ENCODE measurements around the gene CD59. TPM values are rescaled to one million over a fixed set of nuclear protein-coding genes. Genes with fewer than 3 reads are reported as not detected.

The CD59 gene
- total RNA-seq, 4 donors from 2014 or later: 309 to 520 (median 422) TPM

DNA sequence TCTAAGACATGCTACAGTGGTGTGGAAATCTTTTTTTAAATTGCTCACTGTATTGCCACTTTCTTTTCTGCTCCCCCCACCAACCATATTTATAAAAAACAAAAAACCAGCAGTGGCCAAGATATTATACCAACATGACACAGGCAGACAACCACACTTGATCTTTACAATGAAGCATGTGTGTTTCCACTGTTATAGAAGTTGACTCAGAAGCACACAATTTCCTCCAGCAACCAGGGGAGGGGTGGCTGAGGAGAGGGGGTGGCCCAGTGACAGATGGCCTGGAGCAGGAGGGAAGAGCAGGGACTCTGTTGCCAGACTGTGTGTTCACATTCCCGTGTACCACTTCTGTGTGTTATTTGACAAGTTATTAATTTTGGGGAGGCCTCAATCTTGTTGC lies 14.8 kb downstream of the CD59 start:
- TF ChIP-seq EP300 (IDR thresholded peaks at IDR 0.05) (no peak), POLR2A (IDR thresholded peaks at IDR 0.05) (no peak), POLR2AphosphoS5 (IDR thresholded peaks at IDR 0.05) (no peak)
- TF ChIP-seq, protein P1, sequence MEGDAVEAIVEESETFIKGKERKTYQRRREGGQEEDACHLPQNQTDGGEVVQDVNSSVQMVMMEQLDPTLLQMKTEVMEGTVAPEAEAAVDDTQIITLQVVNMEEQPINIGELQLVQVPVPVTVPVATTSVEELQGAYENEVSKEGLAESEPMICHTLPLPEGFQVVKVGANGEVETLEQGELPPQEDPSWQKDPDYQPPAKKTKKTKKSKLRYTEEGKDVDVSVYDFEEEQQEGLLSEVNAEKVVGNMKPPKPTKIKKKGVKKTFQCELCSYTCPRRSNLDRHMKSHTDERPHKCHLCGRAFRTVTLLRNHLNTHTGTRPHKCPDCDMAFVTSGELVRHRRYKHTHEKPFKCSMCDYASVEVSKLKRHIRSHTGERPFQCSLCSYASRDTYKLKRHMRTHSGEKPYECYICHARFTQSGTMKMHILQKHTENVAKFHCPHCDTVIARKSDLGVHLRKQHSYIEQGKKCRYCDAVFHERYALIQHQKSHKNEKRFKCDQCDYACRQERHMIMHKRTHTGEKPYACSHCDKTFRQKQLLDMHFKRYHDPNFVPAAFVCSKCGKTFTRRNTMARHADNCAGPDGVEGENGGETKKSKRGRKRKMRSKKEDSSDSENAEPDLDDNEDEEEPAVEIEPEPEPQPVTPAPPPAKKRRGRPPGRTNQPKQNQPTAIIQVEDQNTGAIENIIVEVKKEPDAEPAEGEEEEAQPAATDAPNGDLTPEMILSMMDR (IDR thresholded peaks at IDR 0.05): no peak
- peaks cover 85% of the 10 kb centered on the region for H3K4me1 ChIP-seq
- no peak overlapping the region for H3K4me3 ChIP-seq
- 6% methylated on average over 1 of the region's 1 CpG for WGBS
- H3K27ac ChIP-seq: peak overlapping the region; percentile 93
- DNase-seq (ENCODE audit: low spot score in 2 of 2): no peak
- peaks cover 56% of the 10 kb centered on the region for H3K36me3 ChIP-seq
- no peaks in the 10 kb centered on the region for H3K9me3 ChIP-seq
- no peaks in the 10 kb centered on the region for H3K27me3 ChIP-seq

GRCh38 chr11:33719587-33719986 lies 16.6 kb downstream of the CD59 start:
- H3K27ac ChIP-seq: no peak overlapping the region
- WGBS: 70% methylated on average over 5 of the region's 5 CpGs
- peaks cover 66% of the 10 kb centered on the region for H3K36me3 ChIP-seq
- H3K4me1 ChIP-seq: peaks cover 85% of the 10 kb centered on the region
- DNase-seq (ENCODE audit: low spot score in 2 of 2): no peak
- TF ChIP-seq EP300 (IDR thresholded peaks at IDR 0.05) (no peak), POLR2A (IDR thresholded peaks at IDR 0.05) (no peak), POLR2AphosphoS5 (IDR thresholded peaks at IDR 0.05) (no peak)
- TF ChIP-seq, protein P1 (IDR thresholded peaks at IDR 0.05): no peak
- H3K27me3 ChIP-seq: no peaks in the 10 kb centered on the region
- H3K9me3 ChIP-seq: no peaks in the 10 kb centered on the region
- H3K4me3 ChIP-seq: no peak overlapping the region

- Histone ChIP-seq H3K9me3 (no peaks in the 10 kb centered on the region), H3K36me3 (peaks cover 77% of the 10 kb centered on the region), H3K4me1 (peaks cover 82% of the 10 kb centered on the region), H3K4me3 (no peak overlapping the region), H3K27me3 (no peaks in the 10 kb centered on the region), H3K27ac (no peak overlapping the region)
- DNase-seq (ENCODE audit: low spot score in 2 of 2): no peak
- 76% methylated on average over 2 of the region's 2 CpGs for WGBS
- TF ChIP-seq EP300 (IDR thresholded peaks at IDR 0.05): no peak
- no peak for TF ChIP-seq POLR2A (IDR thresholded peaks at IDR 0.05)
- TF ChIP-seq POLR2AphosphoS5 (IDR thresholded peaks at IDR 0.05): no peak
- TF ChIP-seq, protein P1 (IDR thresholded peaks at IDR 0.05): no peak
Observed at GRCh38 chr11:33718440-33718839, 17.8 kb downstream of the CD59 start.

DNA sequence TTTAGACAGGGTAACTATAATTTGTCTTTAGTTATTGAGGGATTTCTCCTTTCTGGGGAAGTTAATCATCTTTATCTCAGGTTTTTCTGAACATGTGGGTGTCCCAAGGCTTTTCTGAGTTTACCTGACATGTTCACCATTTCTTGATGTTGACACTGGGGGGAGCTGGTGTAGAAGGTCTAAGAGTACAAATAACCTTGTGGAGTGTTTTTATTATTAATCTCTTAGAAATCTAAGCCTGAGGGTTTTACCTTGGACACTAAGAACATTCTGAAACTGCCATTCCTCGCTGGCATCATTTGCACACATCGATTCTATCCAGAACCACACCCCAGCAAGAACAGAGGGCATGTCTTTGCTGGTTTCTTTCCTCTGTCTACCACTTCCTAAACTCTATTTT lies 20.0 kb downstream of the CD59 start:
- H3K4me3 ChIP-seq: no peak overlapping the region
- DNase-seq (ENCODE audit: low spot score in 2 of 2): no peak
- peaks cover 80% of the 10 kb centered on the region for H3K36me3 ChIP-seq
- H3K27ac ChIP-seq: peak overlapping the region; percentile 73
- no peaks in the 10 kb centered on the region for H3K27me3 ChIP-seq
- H3K9me3 ChIP-seq: no peaks in the 10 kb centered on the region
- 49% methylated on average over 2 of the region's 2 CpGs for WGBS
- H3K4me1 ChIP-seq: peaks cover 61% of the 10 kb centered on the region
- TF ChIP-seq, protein P1 (IDR thresholded peaks at IDR 0.05): no peak
- no peak for TF ChIP-seq POLR2AphosphoS5 (IDR thresholded peaks at IDR 0.05)
- TF ChIP-seq POLR2A (IDR thresholded peaks at IDR 0.05): no peak
- TF ChIP-seq EP300 (IDR thresholded peaks at IDR 0.05): no peak

DNA sequence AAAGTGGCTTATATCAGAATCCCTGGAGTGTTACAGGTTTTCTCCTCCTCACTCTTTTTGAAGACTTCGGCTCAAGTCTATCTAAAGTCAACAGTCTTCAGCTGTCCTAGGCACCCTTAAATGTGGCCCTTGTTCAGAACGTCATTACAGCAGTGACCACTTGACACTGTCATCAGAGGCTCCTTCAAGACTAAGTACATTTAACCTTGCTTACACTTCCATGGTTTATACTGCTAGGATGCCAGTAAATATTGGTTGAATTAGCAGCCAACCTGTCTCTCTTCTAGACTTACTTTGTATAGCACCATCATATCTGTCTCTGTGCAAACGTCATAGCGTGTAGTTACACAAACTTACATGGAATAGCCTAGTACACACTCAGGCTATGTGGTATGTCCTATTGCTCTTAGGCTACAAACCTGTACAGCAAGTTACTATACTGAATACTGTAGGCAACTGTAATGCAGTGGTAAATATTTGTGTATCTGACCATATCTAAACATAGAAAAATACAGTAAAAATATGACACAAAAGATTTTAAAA lies 22.3 kb downstream of the CD59 start:
- Histone ChIP-seq H3K27ac (no peak overlapping the region), H3K27me3 (no peaks in the 10 kb centered on the region), H3K36me3 (peaks cover 75% of the 10 kb centered on the region), H3K4me3 (no peak overlapping the region), H3K4me1 (peaks cover 46% of the 10 kb centered on the region), H3K9me3 (no peaks in the 10 kb centered on the region)
- no peak for DNase-seq (ENCODE audit: low spot score in 2 of 2)
- 78% methylated on average over 4 of the region's 4 CpGs for WGBS
- TF ChIP-seq POLR2AphosphoS5 (IDR thresholded peaks at IDR 0.05): no peak
- no peak for TF ChIP-seq POLR2A (IDR thresholded peaks at IDR 0.05)
- TF ChIP-seq EP300 (IDR thresholded peaks at IDR 0.05): no peak
- TF ChIP-seq, protein P1 (IDR thresholded peaks at IDR 0.05): no peak

All from suprapubic skin (tissue), 4 donors.